Tibial nerve (tissue), 3 donors: ENCODE measurements around the gene SMIM11.
"Not testable (repeated sequence)": the region's sequence is repeated elsewhere in the genome, so short reads cannot be mapped to it uniquely, and the experiment has no call there.

Experiments used
- CTCF ChIP-seq, 5 experiments: fragments of 200-600 bp in 3 of 5; fragments of 450-650 bp in 2 of 5; sonication (generic) in 3 of 5; IDR thresholded peaks; one replicate each; pipeline ENCODE4 v1.5.1; 2016 to 2019; ENCODE audit warnings: antibody characterized with exemption in 5 of 5, mild to moderate bottlenecking in 3 of 5, moderate library complexity in 2 of 5
- POLR2A ChIP-seq, 2 donors: fragments of 450-650 bp; IDR thresholded peaks; one replicate each; pipeline ENCODE4 v1.6.1; 2017; ENCODE audit warnings: antibody characterized with exemption in 2 of 2, mild to moderate bottlenecking in 2 of 2, moderate library complexity in 2 of 2

DNA sequence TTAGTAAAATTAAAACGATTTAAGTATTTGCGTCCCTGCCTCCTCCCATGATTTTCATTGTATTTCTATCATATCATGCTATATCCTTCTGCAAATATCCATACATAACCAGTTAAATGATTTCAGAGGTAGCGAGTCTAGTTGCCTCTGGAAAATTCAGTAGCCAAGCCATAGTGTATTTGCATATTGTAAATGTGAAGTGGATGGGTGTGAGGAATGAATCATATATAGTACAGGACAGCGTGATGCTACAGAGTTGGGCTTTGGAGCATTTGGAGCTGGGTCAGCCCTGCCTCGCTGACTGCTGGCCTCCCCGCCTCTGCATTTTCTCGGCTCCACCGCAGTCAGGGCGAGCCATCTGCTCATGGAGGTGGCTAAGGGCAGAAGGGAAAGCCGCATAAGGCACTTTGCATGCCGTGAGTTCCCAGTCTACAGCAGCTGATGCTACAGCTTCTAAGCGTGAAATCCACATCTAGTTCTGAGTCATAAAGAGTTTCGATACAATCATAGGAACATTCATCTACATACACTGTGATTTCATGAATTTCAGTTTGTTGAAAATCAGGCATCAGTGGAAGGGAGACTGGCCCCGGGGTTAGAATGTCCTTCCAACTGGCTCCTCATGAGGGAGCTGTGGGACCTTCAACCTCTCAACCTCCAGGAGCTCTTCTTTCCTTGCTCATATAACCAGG is 8.6 kb downstream of the SMIM11 start:
- TF ChIP-seq CTCF, POLR2A (IDR thresholded peaks at IDR 0.05): not testable (repeated sequence)
